Psoas muscle (tissue), 8 donors: ENCODE measurements around the gene PALS2. TPM values are rescaled to one million over a fixed set of nuclear protein-coding genes. Genes with fewer than 3 reads are reported as not detected.

Experiments used
- ATAC-seq, 4 donors: fragments of 200-7000 bp; cut with Tn5 transposase; one replicate each; pipeline ENCODE4 v1.9.1; 2020; ENCODE audit warnings: moderate library complexity in 3 of 4, mild to moderate bottlenecking in 2 of 4
- DNase-seq, 2 donors: peaks; one replicate each; pipeline ENCODE4 v3.0.0-alpha.2; 2020
- H3K27ac ChIP-seq: fragments of 200-600 bp; one replicate; pipeline ENCODE4 v1.8.0; 2022
- H3K27me3 ChIP-seq, 3 donors: fragments of 200-600 bp in 1 of 3; one replicate each; pipeline versions ENCODE4 v1.6.1 to v1.8.0; 2013 to 2022; ENCODE audit warnings: low read length in 2 of 3, mild to moderate bottlenecking in 2 of 3, moderate library complexity in 1 of 3; ENCODE audit not compliant: insufficient read depth in 3 of 3
- H3K36me3 ChIP-seq, 2 donors: fragments of 200-600 bp in 1 of 2; one replicate each; pipeline versions ENCODE4 v1.6.1 to v1.8.0; 2013 to 2022; ENCODE audit warnings: low read depth in 1 of 2, mild to moderate bottlenecking in 1 of 2, moderate library complexity in 1 of 2; ENCODE audit not compliant: insufficient read depth in 1 of 2
- H3K4me1 ChIP-seq: fragments of 200-600 bp; one replicate; pipeline ENCODE4 v1.8.0; 2022
- H3K4me3 ChIP-seq: fragments of 200-600 bp; one replicate; pipeline ENCODE4 v1.8.0; 2022; ENCODE audit warnings: mild to moderate bottlenecking
- H3K9me3 ChIP-seq: fragments of 200-600 bp; one replicate; pipeline ENCODE4 v1.8.0; 2022
- WGBS, 3 donors: extraction: QIAGEN DNeasy Blood & Tissue Kit; methylation state at CpG; one replicate each; pipeline versions ENCODE4 v1.1.6 to v1.1.7; 2013; 5-methylcytosine and 5-hydroxymethylcytosine counted together
- intact Hi-C, 2 donors: fragments of 100-400 bp; cut with DNase I; formaldehyde crosslinking; loops; one replicate each; pipeline versions ENCODE4 v1.11.0 to v1.14.2; 2022
- polyA plus RNA-seq, 3 donors: library from polyadenylated mRNA; stranded (reverse); fragments of 200-250 nt; gene quantifications; one replicate each; pipeline ENCODE4 v1.2.3, GENCODE V29; 2013
- total RNA-seq, 4 donors: library from RNA; stranded (reverse); fragmentation: NEBNext Ultra II Directional in 2 of 4; extraction: Animal tissue kit (Norgen Biotek cat#: 25700) in 2 of 4; gene quantifications; one replicate each; pipeline versions ENCODE4 v1.2.1 to v1.2.4, GENCODE V29; 2021 to 2023
- TF ChIP-seq, protein P1 (sequence below): fragments of 200-600 bp; IDR thresholded peaks from one replicate; pipeline ENCODE4 v1.8.0; 2022; ENCODE audit warnings: antibody characterized with exemption
- donor health status: healthy with polysubstance abuse.
- donor health status: DM: no; HTN: no; CAD: no; lungs with moderate emphysema.
- donor health status: Bipolar disorder and iron deficiency.
- donor health status: healthy.
- donor health status: DM: yes; HTN: yes; CAD: no.
- donor health status: DM: no; HTN: no; CAD: no.
- donor health status: DM: no; HTN: no; CAD: no.
- donor health status: DM: yes; HTN: yes; CAD: no.

PALS2 gene
- total and polyA plus RNA-seq, 7 donors: 6.4 to 67.4 (median 21.5) TPM

GRCh38 chr7:24545215-24545614 is 28.0 kb upstream of the PALS2 start:
- H3K4me1 ChIP-seq: no peaks in the 10 kb centered on the region
- ATAC-seq (no peak), DNase-seq (no peak)
- TF ChIP-seq, protein P1, sequence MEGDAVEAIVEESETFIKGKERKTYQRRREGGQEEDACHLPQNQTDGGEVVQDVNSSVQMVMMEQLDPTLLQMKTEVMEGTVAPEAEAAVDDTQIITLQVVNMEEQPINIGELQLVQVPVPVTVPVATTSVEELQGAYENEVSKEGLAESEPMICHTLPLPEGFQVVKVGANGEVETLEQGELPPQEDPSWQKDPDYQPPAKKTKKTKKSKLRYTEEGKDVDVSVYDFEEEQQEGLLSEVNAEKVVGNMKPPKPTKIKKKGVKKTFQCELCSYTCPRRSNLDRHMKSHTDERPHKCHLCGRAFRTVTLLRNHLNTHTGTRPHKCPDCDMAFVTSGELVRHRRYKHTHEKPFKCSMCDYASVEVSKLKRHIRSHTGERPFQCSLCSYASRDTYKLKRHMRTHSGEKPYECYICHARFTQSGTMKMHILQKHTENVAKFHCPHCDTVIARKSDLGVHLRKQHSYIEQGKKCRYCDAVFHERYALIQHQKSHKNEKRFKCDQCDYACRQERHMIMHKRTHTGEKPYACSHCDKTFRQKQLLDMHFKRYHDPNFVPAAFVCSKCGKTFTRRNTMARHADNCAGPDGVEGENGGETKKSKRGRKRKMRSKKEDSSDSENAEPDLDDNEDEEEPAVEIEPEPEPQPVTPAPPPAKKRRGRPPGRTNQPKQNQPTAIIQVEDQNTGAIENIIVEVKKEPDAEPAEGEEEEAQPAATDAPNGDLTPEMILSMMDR: no peak
- H3K4me3 ChIP-seq: no peak overlapping the region
- no peaks in the 10 kb centered on the region for H3K27me3 ChIP-seq
- no peak overlapping the region for H3K27ac ChIP-seq
- intact Hi-C loops: no loop called here
- no peaks in the 10 kb centered on the region for H3K36me3 ChIP-seq
- H3K9me3 ChIP-seq: no peaks in the 10 kb centered on the region

DNA sequence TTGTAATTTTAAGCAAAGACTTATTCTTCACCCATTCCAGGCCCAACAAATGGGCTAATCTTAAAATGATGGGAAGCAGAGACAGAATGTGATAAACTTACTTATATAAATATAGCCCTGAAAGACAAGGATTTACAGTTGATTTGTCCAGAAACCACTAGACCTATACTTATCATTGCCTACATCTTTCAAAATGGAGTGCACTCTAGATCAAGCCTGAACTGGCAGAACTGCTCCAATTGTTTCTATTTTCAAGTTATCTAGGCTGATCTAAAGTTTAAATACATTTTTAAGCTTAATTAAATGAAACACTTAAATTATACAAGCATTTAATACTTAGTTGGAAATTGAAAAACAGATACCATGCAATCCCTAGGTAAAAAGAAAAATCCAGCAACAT is 24.9 kb upstream of the PALS2 start:
- DNase-seq: no peak
- no peaks in the 10 kb centered on the region for H3K27me3 ChIP-seq
- no peaks in the 10 kb centered on the region for H3K9me3 ChIP-seq
- ATAC-seq: no peak
- H3K36me3 ChIP-seq: no peaks in the 10 kb centered on the region
- H3K4me1 ChIP-seq: no peaks in the 10 kb centered on the region
- no peak overlapping the region for H3K27ac ChIP-seq
- TF ChIP-seq, protein P1: no peak
- no peak overlapping the region for H3K4me3 ChIP-seq
- intact Hi-C loops: no loop called here

DNA sequence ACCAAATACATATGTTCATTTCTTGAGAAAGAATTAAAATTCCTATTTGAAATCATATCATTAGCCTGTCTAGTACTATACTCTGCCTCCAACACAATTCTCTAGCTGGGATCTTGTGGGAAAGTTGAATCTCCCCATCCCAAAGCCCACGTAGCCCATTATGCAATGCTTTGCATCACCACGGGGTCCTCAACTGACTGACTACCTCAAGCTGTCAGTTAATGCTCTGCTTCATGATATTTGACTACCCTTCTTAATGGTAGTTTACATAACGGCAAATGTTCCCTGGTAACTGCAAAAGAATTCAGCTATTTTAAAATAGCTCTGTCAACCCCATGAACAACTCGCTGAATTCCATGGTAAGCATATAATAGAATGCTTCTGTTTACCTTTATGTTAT is 23.3 kb upstream of the PALS2 start:
- Histone ChIP-seq H3K9me3 (no peaks in the 10 kb centered on the region), H3K27ac (no peak overlapping the region), H3K36me3 (no peaks in the 10 kb centered on the region), H3K27me3 (no peaks in the 10 kb centered on the region), H3K4me1 (no peaks in the 10 kb centered on the region), H3K4me3 (no peak overlapping the region)
- TF ChIP-seq, protein P1: no peak
- DNase-seq (no peak), ATAC-seq (no peak)
- intact Hi-C loops: no loop called here
- 58 to 69% (median 68%) methylated on average over 4 of the region's 4 CpGs for WGBS, 3 donors

- intact Hi-C loops: no loop called here
- Histone ChIP-seq H3K27me3 (no peaks in the 10 kb centered on the region), H3K9me3 (no peaks in the 10 kb centered on the region), H3K4me3 (no peak overlapping the region), H3K27ac (no peak overlapping the region), H3K4me1 (no peaks in the 10 kb centered on the region), H3K36me3 (no peaks in the 10 kb centered on the region)
- TF ChIP-seq, protein P1: no peak
- ATAC-seq (no peak), DNase-seq (no peak)
Measured at GRCh38 chr7:24555184-24555583, 18.1 kb upstream of the PALS2 start.

DNA sequence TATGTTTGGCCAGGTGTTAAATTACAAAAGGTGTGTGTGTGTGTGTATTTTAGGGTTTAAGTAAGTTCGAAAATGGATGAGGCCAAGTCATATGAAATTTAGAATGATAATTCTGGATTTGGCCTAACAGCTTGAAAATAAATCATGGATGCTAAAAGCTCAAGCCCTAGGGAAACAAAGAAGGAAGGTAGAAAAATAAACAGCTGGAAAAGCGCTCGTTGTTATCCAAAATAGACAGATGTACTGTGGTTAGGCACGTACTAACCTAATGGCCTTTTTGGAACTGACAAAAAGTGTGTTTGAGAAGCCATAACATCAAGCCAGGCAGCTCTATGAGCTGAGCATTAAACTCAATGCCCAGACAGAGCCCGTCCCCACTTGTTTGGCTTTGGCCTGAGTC is 17.5 kb upstream of the PALS2 start:
- no peaks in the 10 kb centered on the region for H3K27me3 ChIP-seq
- H3K4me1 ChIP-seq: no peaks in the 10 kb centered on the region
- H3K27ac ChIP-seq: no peak overlapping the region
- H3K9me3 ChIP-seq: no peaks in the 10 kb centered on the region
- TF ChIP-seq, protein P1: no peak
- DNase-seq (no peak), ATAC-seq (no peak)
- WGBS, 3 donors: 63 to 70% (median 66%) methylated on average over 5 of the region's 5 CpGs
- no peak overlapping the region for H3K4me3 ChIP-seq
- intact Hi-C loops: no loop called here
- H3K36me3 ChIP-seq: no peaks in the 10 kb centered on the region
